ENCODE measurements around the gene LMO3. TPM values are rescaled to one million over a fixed set of nuclear protein-coding genes. Genes with fewer than 3 reads are reported as not detected.

LMO3 gene
- total and polyA plus RNA-seq, 2 experiments from 2014 or later, result 5.0 to 13.5 TPM

GRCh38 chr12:16562921-16563320 is 43.0 kb downstream of the LMO3 start:
- no peak overlapping the region for H3K4me3 ChIP-seq
- no peak overlapping the region for H3K27ac ChIP-seq
- no peaks in the 10 kb centered on the region for H3K9me3 ChIP-seq (ENCODE audit: low read depth)
- no peaks in the 10 kb centered on the region for H4K20me1 ChIP-seq (ENCODE audit: insufficient read depth, poor library complexity, severe bottlenecking)
- no peak for DNase-seq (ENCODE audit: low spot score)
- H3K4me1 ChIP-seq (ENCODE audit: insufficient read depth), result no peaks in the 10 kb centered on the region
- H2AFZ ChIP-seq, result no peak overlapping the region
- H3K9me2 ChIP-seq (replicated peaks; ENCODE audit: insufficient read depth), result no peaks in the 10 kb centered on the region
- TF ChIP-seq EZH2 (IDR thresholded peaks at IDR 0.05; ENCODE audit: borderline replicate concordance) (no peak), CTCF (IDR thresholded peaks at IDR 0.05; ENCODE audit: poor library complexity) (no peak), EZH2phosphoT487 (IDR thresholded peaks at IDR 0.05; ENCODE audit: low read depth, severe bottlenecking, unreplicated experiment) (no peak)
- WGBS (ENCODE audit: low lambda C conversion rate, missing lambda C conversion rate), result 89% methylated on average over 6 of the region's 6 CpGs
- H3K79me2 ChIP-seq, result no peaks in the 10 kb centered on the region
- H3K36me3 ChIP-seq (replicated peaks; ENCODE audit: insufficient read depth, low read depth), result no peaks in the 10 kb centered on the region
- no peaks in the 10 kb centered on the region for H3K27me3 ChIP-seq
- H3K4me2 ChIP-seq, result no peak overlapping the region

- Histone ChIP-seq H3K4me1 (ENCODE audit: insufficient read depth) (no peaks in the 10 kb centered on the region), H3K9me3 (ENCODE audit: low read depth) (no peaks in the 10 kb centered on the region), H3K4me3 (no peak overlapping the region), H2AFZ (no peak overlapping the region), H3K27me3 (no peaks in the 10 kb centered on the region), H4K20me1 (ENCODE audit: insufficient read depth, poor library complexity, severe bottlenecking) (no peaks in the 10 kb centered on the region), H3K4me2 (no peak overlapping the region), H3K79me2 (no peaks in the 10 kb centered on the region), H3K27ac (no peak overlapping the region), H3K9me2 (replicated peaks; ENCODE audit: insufficient read depth) (no peaks in the 10 kb centered on the region), H3K36me3 (replicated peaks; ENCODE audit: insufficient read depth, low read depth) (no peaks in the 10 kb centered on the region)
- 91% methylated on average over 3 of the region's 3 CpGs for WGBS (ENCODE audit: low lambda C conversion rate, missing lambda C conversion rate)
- DNase-seq (ENCODE audit: low spot score), result no peak
- TF ChIP-seq EZH2phosphoT487 (IDR thresholded peaks at IDR 0.05; ENCODE audit: low read depth, severe bottlenecking, unreplicated experiment) (no peak), CTCF (IDR thresholded peaks at IDR 0.05; ENCODE audit: poor library complexity) (no peak), EZH2 (IDR thresholded peaks at IDR 0.05; ENCODE audit: borderline replicate concordance) (no peak)
These were observed 43.5 kb downstream of the LMO3 start for GRCh38 chr12:16562435-16562834.

- no peaks in the 10 kb centered on the region for H3K4me1 ChIP-seq (ENCODE audit: insufficient read depth)
- no peaks in the 10 kb centered on the region for H3K79me2 ChIP-seq
- H3K4me3 ChIP-seq, result no peak overlapping the region
- no peak for DNase-seq (ENCODE audit: low spot score)
- H3K36me3 ChIP-seq (replicated peaks; ENCODE audit: insufficient read depth, low read depth), result no peaks in the 10 kb centered on the region
- no peak overlapping the region for H2AFZ ChIP-seq
- TF ChIP-seq EZH2phosphoT487 (IDR thresholded peaks at IDR 0.05; ENCODE audit: low read depth, severe bottlenecking, unreplicated experiment), result peak; percentile 64
- TF ChIP-seq CTCF (IDR thresholded peaks at IDR 0.05; ENCODE audit: poor library complexity), result no peak
- H3K9me2 ChIP-seq (replicated peaks; ENCODE audit: insufficient read depth), result no peaks in the 10 kb centered on the region
- H3K27ac ChIP-seq, result no peak overlapping the region
- 66% methylated on average over 5 of the region's 5 CpGs for WGBS (ENCODE audit: low lambda C conversion rate, missing lambda C conversion rate)
- H3K9me3 ChIP-seq (ENCODE audit: low read depth), result no peaks in the 10 kb centered on the region
- H3K4me2 ChIP-seq, result no peak overlapping the region
- no peaks in the 10 kb centered on the region for H3K27me3 ChIP-seq
- H4K20me1 ChIP-seq (ENCODE audit: insufficient read depth, poor library complexity, severe bottlenecking), result no peaks in the 10 kb centered on the region
These were observed 45.7 kb downstream of the LMO3 start for GRCh38 chr12:16560273-16560672.

- Histone ChIP-seq H3K9me2 (replicated peaks; ENCODE audit: insufficient read depth) (no peaks in the 10 kb centered on the region), H3K4me3 (no peak overlapping the region), H4K20me1 (ENCODE audit: insufficient read depth, poor library complexity, severe bottlenecking) (no peaks in the 10 kb centered on the region), H3K36me3 (replicated peaks; ENCODE audit: insufficient read depth, low read depth) (no peaks in the 10 kb centered on the region), H3K4me1 (ENCODE audit: insufficient read depth) (no peaks in the 10 kb centered on the region), H2AFZ (no peak overlapping the region), H3K27ac (no peak overlapping the region), H3K9me3 (ENCODE audit: low read depth) (no peaks in the 10 kb centered on the region), H3K79me2 (no peaks in the 10 kb centered on the region), H3K27me3 (no peaks in the 10 kb centered on the region), H3K4me2 (no peak overlapping the region)
- WGBS (ENCODE audit: low lambda C conversion rate, missing lambda C conversion rate), result 63% methylated on average over 7 of the region's 7 CpGs
- TF ChIP-seq EZH2phosphoT487 (IDR thresholded peaks at IDR 0.05; ENCODE audit: low read depth, severe bottlenecking, unreplicated experiment) (no peak), EZH2 (IDR thresholded peaks at IDR 0.05; ENCODE audit: borderline replicate concordance) (no peak), CTCF (IDR thresholded peaks at IDR 0.05; ENCODE audit: poor library complexity) (no peak)
- peak; percentile 26 for DNase-seq (ENCODE audit: low spot score)
These were observed 50.3 kb downstream of the LMO3 start for GRCh38 chr12:16555630-16556029.

All from hepatocyte (in vitro differentiated cells).